RWPE2 (cell line): ENCODE measurements around the gene GPSM1.

Source experiments
- ATAC-seq: fragments of 200-7000 bp; cut with Tn5 transposase; 3 replicates; pipeline ENCODE4 v1.9.1; 2021; ENCODE audit warnings: low read depth
- DNase-seq: peaks from one replicate; pipeline ENCODE4 v3.0.0-alpha.2; 2020; ENCODE audit warnings: low spot score
- H3K27ac ChIP-seq: fragments of 450-650 bp; 2 replicates; pipeline ENCODE4 v1.5.1; 2017; ENCODE audit warnings: mild to moderate bottlenecking; ENCODE audit not compliant: poor library complexity, severe bottlenecking
- H3K27me3 ChIP-seq: fragments of 250-450 bp; sonication (Bioruptor Pico); 2 replicates; pipeline ENCODE4 v1.5.1; 2021; ENCODE audit warnings: mild to moderate bottlenecking, moderate library complexity; ENCODE audit not compliant: insufficient read depth, poor library complexity, severe bottlenecking
- H3K36me3 ChIP-seq: fragments of 250-450 bp; sonication (Bioruptor Pico); 2 replicates; pipeline ENCODE4 v1.5.1; 2020; ENCODE audit warnings: low read depth, mild to moderate bottlenecking, moderate library complexity
- H3K4me1 ChIP-seq: fragments of 250-450 bp; sonication (Bioruptor Pico); 2 replicates; pipeline ENCODE4 v1.5.1; 2021; ENCODE audit warnings: mild to moderate bottlenecking, moderate library complexity; ENCODE audit not compliant: insufficient read depth, poor library complexity, severe bottlenecking
- H3K4me3 ChIP-seq: fragments of 250-450 bp; sonication (Bioruptor Pico); 2 replicates; pipeline ENCODE4 v1.5.1; 2021; ENCODE audit warnings: mild to moderate bottlenecking, moderate library complexity; ENCODE audit not compliant: severe bottlenecking
- H3K9me3 ChIP-seq: fragments of 250-450 bp; sonication (Bioruptor Pico); 2 replicates; pipeline ENCODE4 v1.5.1; 2021; ENCODE audit warnings: mild to moderate bottlenecking, moderate library complexity; ENCODE audit not compliant: severe bottlenecking
- TF ChIP-seq, protein P1 (sequence below): fragments of 450-650 bp; IDR thresholded peaks from one replicate; pipeline ENCODE4 v1.5.1; 2017; ENCODE audit warnings: mild to moderate bottlenecking, moderate library complexity; ENCODE audit not compliant: poor library complexity, severe bottlenecking

Gene GPSM1

DNA sequence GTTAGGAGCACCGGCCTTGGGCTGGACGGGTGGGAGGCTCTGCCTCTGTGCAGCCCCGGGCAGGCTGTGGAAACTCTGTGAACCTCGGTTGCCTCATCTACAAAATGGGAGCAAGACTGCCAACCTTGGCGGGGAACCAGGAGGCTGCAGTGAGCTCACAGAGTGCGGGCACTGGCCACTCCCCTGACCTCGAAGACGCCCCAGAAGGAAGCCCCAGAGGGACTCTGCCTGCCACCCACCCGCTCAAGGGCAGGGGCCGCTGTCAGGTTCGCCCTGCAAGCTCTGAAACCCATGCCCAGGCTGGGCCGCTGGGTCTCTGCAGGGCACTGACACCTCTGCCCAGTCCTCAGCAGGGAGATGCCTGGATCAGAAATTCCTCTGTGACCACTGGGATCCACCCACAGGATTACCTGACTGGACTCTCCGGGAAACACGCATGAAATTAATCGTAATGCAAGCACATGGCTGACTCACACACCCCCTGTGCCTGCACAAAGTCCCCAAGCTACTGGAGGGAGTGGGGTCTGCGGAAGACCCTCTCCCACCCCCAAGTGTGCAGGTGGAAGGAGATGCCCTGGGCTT, 30.8 kb upstream of the GPSM1 start:
- Histone ChIP-seq H3K36me3 (no peaks in the 10 kb centered on the region), H3K4me1 (peaks cover 5% of the 10 kb centered on the region), H3K4me3 (no peak overlapping the region), H3K27me3 (peaks cover 7% of the 10 kb centered on the region), H3K9me3 (no peaks in the 10 kb centered on the region), H3K27ac (no peak overlapping the region)
- ATAC-seq, result peak; percentile 50
- TF ChIP-seq, protein P1, sequence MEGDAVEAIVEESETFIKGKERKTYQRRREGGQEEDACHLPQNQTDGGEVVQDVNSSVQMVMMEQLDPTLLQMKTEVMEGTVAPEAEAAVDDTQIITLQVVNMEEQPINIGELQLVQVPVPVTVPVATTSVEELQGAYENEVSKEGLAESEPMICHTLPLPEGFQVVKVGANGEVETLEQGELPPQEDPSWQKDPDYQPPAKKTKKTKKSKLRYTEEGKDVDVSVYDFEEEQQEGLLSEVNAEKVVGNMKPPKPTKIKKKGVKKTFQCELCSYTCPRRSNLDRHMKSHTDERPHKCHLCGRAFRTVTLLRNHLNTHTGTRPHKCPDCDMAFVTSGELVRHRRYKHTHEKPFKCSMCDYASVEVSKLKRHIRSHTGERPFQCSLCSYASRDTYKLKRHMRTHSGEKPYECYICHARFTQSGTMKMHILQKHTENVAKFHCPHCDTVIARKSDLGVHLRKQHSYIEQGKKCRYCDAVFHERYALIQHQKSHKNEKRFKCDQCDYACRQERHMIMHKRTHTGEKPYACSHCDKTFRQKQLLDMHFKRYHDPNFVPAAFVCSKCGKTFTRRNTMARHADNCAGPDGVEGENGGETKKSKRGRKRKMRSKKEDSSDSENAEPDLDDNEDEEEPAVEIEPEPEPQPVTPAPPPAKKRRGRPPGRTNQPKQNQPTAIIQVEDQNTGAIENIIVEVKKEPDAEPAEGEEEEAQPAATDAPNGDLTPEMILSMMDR, result no peak
- DNase-seq, result no peak

DNA sequence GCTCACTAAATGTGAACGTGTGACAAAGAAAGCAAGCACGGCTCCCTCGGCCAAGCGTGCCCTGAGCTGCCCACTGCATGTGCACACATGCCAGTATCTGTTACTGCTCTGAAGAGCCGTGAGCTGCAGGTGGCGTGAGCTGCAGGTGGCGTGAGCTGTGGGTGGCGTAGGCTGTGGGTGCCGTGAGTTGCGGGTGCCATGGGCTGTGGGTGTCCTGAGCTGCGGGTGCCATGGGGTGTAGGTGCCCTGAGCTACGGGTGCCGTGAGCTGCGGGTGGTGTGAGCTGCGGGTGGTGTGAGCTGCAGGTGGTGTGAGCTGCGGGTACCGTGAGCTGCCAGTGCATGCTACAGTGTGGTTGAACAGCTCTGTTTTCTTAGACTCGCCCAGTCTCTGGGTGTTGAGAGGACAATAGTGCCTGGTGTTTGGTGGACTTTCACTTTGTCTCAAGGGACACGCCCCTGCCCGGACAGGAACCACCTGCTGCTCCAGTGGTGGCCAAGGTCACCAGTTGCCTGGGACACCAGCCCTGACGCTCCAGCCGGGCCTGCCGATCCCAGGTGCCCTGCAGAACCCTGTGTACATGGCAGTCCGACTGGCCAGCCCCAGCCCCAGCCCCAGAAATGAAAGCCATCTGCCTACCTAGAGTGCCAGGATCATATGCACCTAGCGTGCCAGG, 30.2 kb upstream of the GPSM1 start:
- Histone ChIP-seq H3K27ac (no peak overlapping the region), H3K36me3 (no peaks in the 10 kb centered on the region), H3K27me3 (peaks cover 6% of the 10 kb centered on the region), H3K4me3 (no peak overlapping the region), H3K9me3 (no peaks in the 10 kb centered on the region), H3K4me1 (peaks cover 5% of the 10 kb centered on the region)
- DNase-seq (no peak), ATAC-seq (peak; percentile 49; the same call in 2 of the 3 replicates)
- TF ChIP-seq, protein P1, result no peak

DNA sequence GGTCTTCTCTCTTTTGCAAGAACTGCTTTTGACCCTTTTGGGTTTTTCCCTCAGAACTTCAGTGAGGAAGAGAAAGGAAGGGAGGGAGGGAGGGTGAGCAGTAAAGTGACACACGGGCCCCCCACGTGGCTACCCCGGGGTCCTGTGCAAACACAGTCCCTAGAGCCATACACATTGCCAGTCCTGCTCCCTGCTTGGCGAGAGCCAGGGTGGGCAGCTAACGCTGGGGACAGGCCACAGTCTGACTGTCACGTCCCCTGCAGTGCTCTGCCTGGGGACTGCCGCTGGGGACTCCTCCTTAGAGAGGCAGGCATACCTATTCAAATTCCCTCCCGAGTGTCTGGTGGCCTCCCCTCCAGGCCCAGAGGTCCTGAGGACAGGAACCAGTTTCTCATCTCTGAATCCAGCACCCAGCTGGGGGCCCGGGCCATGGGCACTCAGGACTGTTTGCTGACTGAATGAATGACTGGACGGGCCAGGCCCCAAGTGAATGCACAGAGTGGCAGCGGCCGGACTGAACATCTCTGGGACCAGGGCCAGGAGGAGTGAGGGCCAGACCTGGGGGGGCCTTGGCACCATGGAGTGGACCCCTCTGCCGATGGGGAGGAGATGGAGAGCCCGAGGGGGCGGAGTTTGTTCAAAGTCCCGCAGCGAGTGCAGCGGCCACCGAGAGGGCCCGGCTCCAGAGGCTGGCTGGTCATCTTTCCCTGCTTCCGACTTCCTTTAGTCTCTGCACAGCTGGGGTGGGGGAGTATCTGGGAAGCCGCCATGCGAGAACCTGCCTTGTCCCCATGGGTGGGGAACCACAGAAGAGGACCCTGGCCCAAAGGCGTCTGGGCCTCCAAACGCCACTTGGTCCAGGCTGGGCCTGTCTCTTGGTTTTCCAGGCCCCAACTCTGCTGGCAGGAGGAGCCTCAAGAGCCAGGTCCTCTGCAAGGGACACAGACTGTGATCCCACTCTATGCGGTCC, 29.3 kb upstream of the GPSM1 start:
- DNase-seq, result no peak
- H3K4me3 ChIP-seq, result no peak overlapping the region
- ATAC-seq, result no peak

DNA sequence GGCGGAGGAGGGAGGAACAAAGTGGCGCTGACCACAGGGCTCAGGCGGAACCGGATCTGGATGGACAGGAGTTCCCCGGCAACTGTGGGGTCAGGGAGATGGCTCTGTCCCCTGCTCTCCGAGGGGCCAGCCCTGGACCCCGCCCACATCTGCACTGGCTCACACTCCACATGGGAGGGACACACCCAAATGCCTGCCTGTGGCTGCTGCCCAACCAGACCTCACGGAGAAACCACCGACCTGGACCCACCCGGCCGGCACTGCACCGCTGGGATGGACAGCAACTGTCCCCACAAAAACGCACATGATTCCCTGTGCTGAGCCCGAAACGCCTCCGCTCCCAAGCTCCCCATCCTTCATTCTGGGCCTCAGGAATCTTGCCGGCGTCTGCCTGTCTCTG, 28.2 kb upstream of the GPSM1 start:
- H3K4me1 ChIP-seq, result peaks cover 5% of the 10 kb centered on the region
- no peak for ATAC-seq
- no peaks in the 10 kb centered on the region for H3K36me3 ChIP-seq
- no peak overlapping the region for H3K27ac ChIP-seq
- TF ChIP-seq, protein P1, result no peak
- H3K9me3 ChIP-seq, result no peaks in the 10 kb centered on the region
- H3K27me3 ChIP-seq, result no peaks in the 10 kb centered on the region
- DNase-seq, result no peak
- H3K4me3 ChIP-seq, result no peak overlapping the region

More for the DNA sequence above, 29.3 kb upstream of the GPSM1 start:
- Histone ChIP-seq H3K9me3 (no peaks in the 10 kb centered on the region), H3K4me1 (peaks cover 5% of the 10 kb centered on the region), H3K27me3 (no peaks in the 10 kb centered on the region), H3K27ac (no peak overlapping the region), H3K36me3 (no peaks in the 10 kb centered on the region)
- TF ChIP-seq, protein P1, result no peak
